HG03060 (cell line): ENCODE measurements around the gene LGALS14.

Source experiments
- ATAC-seq: cut with Tn5 transposase; IDR thresholded peaks from one replicate; pipeline ENCODE4 v1.9.1; 2021; ENCODE audit warnings: low read depth, moderate number of reproducible peaks; ENCODE audit not compliant: unreplicated experiment

Gene LGALS14

GRCh38 chr19:39740395-39740794 lies 36.1 kb downstream of the LGALS14 start:
- ATAC-seq = no peak

GRCh38 chr19:39745643-39746042 lies 41.4 kb downstream of the LGALS14 start:
- ATAC-seq = no peak

GRCh38 chr19:39746836-39747529 lies 42.7 kb downstream of the LGALS14 start:
- no peak for ATAC-seq

- no peak for ATAC-seq
These were observed 45.7 kb downstream of the LGALS14 start for GRCh38 chr19:39749981-39750380.

GRCh38 chr19:39752390-39752789 lies 48.1 kb downstream of the LGALS14 start:
- no peak for ATAC-seq

GRCh38 chr19:39752795-39753194 lies 48.5 kb downstream of the LGALS14 start:
- ATAC-seq = no peak

GRCh38 chr19:39754544-39754943 lies 50.3 kb downstream of the LGALS14 start:
- ATAC-seq = no peak

- no peak for ATAC-seq
These were observed 50.7 kb downstream of the LGALS14 start for GRCh38 chr19:39754971-39755370.
